OCI-LY3 (cell line): Measurements from ENCODE around the gene GUCA2B.
A peak's percentile ranks its signal among the peaks of the same experiment; 100 is the strongest.

ENCODE experiments used
- H2AFZ ChIP-seq: fragments of 200-600, 300-600 bp; shearing (Covaris generic); 2 replicates; pipeline ENCODE4 v1.6.0; 2014; ENCODE audit warnings: antibody characterized with exemption, low read depth, low read length
- H3K27ac ChIP-seq: fragments of 200-600, 300-600 bp; sonication (generic); 2 replicates; pipeline ENCODE4 v1.5.1; 2014; ENCODE audit warnings: mild to moderate bottlenecking, low read length, moderate library complexity, mixed read lengths
- H3K27me3 ChIP-seq: fragments of 200-600, 300-600 bp; sonication (generic); 2 replicates; pipeline ENCODE4 v1.6.1; 2014; ENCODE audit warnings: low read depth, low read length, mixed read lengths
- H3K36me3 ChIP-seq: fragments of 200-600, 300-600 bp; sonication (generic); replicated peaks from 2 replicates; pipeline ENCODE3; 2014; ENCODE audit warnings: low read depth, low read length, mixed read lengths
- H3K4me1 ChIP-seq: fragments of 300-600, 200-600 bp; sonication (generic); 2 replicates; pipeline ENCODE4 v1.6.1; 2014; ENCODE audit warnings: low read length, mixed read lengths
- H3K4me2 ChIP-seq: fragments of 200-600, 300-600 bp; sonication (generic); 2 replicates; pipeline ENCODE4 v1.6.1; 2014; ENCODE audit warnings: low read length, mixed read lengths
- H3K4me3 ChIP-seq: fragments of 300-600, 200-600 bp; sonication (generic); 2 replicates; pipeline ENCODE4 v1.5.1; 2014; ENCODE audit warnings: antibody characterized with exemption, mild to moderate bottlenecking, low read length, moderate library complexity
- H3K79me2 ChIP-seq: fragments of 300-600, 200-600 bp; shearing (Covaris generic); 2 replicates; pipeline ENCODE4 v1.6.1; 2014; ENCODE audit warnings: mild to moderate bottlenecking, low read length, mixed read lengths
- H3K9ac ChIP-seq: fragments of 300-600, 200-600 bp; shearing (Covaris generic); 2 replicates; pipeline ENCODE4 v1.6.0; 2014; ENCODE audit warnings: mild to moderate bottlenecking, low read length, moderate library complexity
- H3K9me3 ChIP-seq: fragments of 200-600, 300-600 bp; shearing (Covaris generic); 2 replicates; pipeline ENCODE4 v1.6.1; 2014; ENCODE audit warnings: low read length, mixed read lengths; ENCODE audit not compliant: insufficient read depth
- H4K20me1 ChIP-seq: fragments of 200-600, 300-600 bp; sonication (generic); 2 replicates; pipeline ENCODE4 v1.6.1; 2016; ENCODE audit warnings: low read length, mixed read lengths; ENCODE audit not compliant: insufficient read depth
- EZH2phosphoT487 ChIP-seq: fragments of 200-600 bp; shearing (Covaris generic); IDR thresholded peaks from 2 replicates; pipeline ENCODE4 v1.6.1; 2018; ENCODE audit warnings: antibody characterized with exemption, mixed run types, low read depth
- TF ChIP-seq, protein P1 (sequence below): fragments of 200-600, 300-600 bp; sonication (generic); IDR thresholded peaks from 2 replicates; pipeline ENCODE4 v1.5.1; 2014; ENCODE audit warnings: antibody characterized with exemption, low read length, low read depth

GUCA2B gene

DNA sequence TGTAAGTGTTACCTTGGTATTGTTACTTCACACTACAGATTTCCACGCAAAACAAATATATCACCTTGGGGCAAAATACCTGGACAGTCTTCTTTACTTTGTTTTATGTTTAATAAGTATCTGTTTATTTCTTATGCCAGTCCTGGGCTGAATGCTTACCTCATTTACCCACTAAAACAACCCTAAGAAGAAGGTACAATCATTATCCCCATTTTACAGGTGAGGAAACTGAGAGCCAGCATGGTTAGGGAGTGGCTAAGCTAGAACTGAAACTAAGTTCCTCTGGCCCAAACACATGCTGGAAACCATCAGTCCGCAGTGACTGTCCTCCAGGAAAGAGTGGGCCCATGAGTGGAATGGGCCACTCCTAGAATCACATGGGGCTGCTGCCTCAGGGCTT, 13.0 kb upstream of the GUCA2B start:
- Histone ChIP-seq H3K9me3 (no peaks in the 10 kb centered on the region), H3K4me1 (peaks cover 33% of the 10 kb centered on the region), H3K36me3 (no peaks in the 10 kb centered on the region), H3K4me3 (no peak overlapping the region), H3K79me2 (no peaks in the 10 kb centered on the region), H3K27me3 (no peaks in the 10 kb centered on the region), H2AFZ (no peak overlapping the region), H4K20me1 (no peaks in the 10 kb centered on the region), H3K9ac (no peak overlapping the region), H3K27ac (no peak overlapping the region), H3K4me2 (no peak overlapping the region)
- TF ChIP-seq EZH2phosphoT487, result no peak
- TF ChIP-seq, protein P1, sequence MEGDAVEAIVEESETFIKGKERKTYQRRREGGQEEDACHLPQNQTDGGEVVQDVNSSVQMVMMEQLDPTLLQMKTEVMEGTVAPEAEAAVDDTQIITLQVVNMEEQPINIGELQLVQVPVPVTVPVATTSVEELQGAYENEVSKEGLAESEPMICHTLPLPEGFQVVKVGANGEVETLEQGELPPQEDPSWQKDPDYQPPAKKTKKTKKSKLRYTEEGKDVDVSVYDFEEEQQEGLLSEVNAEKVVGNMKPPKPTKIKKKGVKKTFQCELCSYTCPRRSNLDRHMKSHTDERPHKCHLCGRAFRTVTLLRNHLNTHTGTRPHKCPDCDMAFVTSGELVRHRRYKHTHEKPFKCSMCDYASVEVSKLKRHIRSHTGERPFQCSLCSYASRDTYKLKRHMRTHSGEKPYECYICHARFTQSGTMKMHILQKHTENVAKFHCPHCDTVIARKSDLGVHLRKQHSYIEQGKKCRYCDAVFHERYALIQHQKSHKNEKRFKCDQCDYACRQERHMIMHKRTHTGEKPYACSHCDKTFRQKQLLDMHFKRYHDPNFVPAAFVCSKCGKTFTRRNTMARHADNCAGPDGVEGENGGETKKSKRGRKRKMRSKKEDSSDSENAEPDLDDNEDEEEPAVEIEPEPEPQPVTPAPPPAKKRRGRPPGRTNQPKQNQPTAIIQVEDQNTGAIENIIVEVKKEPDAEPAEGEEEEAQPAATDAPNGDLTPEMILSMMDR, result no peak

DNA sequence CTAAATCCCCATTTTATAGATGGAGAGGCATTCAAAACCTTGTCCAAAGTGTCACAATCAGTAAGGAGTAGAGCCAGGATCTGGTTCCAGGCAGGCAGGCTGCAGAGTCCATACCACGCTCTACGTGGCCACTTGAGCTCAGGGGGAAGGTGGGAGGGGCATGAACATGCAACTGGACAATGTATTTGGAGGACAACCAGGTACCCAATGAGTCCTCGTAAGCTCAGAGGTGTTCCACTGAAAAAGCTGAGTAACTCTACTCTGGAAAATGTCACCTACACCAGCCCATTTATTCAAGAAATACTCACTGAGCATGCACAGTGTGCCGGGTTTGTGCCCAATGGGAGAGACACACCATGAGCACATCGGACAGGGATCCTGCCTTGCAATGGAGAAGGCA, 11.2 kb upstream of the GUCA2B start:
- no peak overlapping the region for H3K4me2 ChIP-seq
- no peaks in the 10 kb centered on the region for H4K20me1 ChIP-seq
- TF ChIP-seq EZH2phosphoT487, result no peak
- TF ChIP-seq, protein P1, result no peak
- H3K79me2 ChIP-seq, result no peaks in the 10 kb centered on the region
- no peaks in the 10 kb centered on the region for H3K9me3 ChIP-seq
- no peak overlapping the region for H3K27ac ChIP-seq
- no peak overlapping the region for H2AFZ ChIP-seq
- H3K4me1 ChIP-seq, result peaks cover 34% of the 10 kb centered on the region
- H3K4me3 ChIP-seq, result no peak overlapping the region
- H3K9ac ChIP-seq, result no peak overlapping the region
- no peaks in the 10 kb centered on the region for H3K27me3 ChIP-seq
- H3K36me3 ChIP-seq, result no peaks in the 10 kb centered on the region

DNA sequence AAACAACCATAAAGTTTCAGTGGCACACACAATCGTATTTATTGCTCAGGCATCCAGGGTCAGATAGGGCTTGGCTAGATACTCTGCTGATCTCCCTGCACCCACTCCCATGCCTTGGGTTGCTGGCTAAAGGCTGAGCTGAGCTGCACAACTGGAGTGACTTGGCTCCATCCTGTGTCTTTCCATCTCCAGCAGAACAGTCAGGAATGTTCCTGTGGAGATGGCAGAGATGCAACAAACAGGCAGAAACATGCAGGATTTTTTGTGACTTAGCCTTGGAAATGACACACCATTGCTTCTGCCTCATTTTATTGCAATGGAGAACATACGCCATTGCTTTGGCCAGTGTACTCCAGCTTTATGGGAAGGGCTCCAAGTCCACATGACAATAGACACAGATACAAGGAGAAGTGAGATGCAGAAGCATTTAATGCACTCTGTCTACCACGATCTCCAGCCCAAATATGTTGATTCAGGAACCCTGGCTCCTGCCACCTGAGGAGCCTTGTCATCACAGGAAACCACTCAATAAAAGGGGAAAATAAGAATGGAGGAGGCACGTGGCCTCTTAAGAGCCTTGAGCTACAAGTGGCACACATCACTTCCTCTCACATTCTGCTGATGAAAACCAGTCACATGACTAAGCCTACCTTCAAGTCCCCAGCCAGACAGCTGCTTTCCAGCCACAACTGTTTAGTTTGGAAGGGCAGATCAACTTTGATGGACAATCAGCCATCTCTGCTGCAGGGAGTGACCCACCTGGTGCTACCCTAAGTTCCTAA, 10.1 kb upstream of the GUCA2B start:
- peaks cover 36% of the 10 kb centered on the region for H3K4me1 ChIP-seq
- no peaks in the 10 kb centered on the region for H4K20me1 ChIP-seq
- H3K4me2 ChIP-seq, result peak overlapping the region; percentile 42
- peak overlapping the region; percentile 57; the same call in 1 of the 2 replicates for H2AFZ ChIP-seq
- no peaks in the 10 kb centered on the region for H3K9me3 ChIP-seq
- H3K4me3 ChIP-seq, result no peak overlapping the region
- no peaks in the 10 kb centered on the region for H3K79me2 ChIP-seq
- no peaks in the 10 kb centered on the region for H3K36me3 ChIP-seq
- TF ChIP-seq, protein P1, result no peak
- no peak for TF ChIP-seq EZH2phosphoT487
- H3K9ac ChIP-seq, result no peak overlapping the region
- no peak overlapping the region for H3K27ac ChIP-seq
- H3K27me3 ChIP-seq, result no peaks in the 10 kb centered on the region

DNA sequence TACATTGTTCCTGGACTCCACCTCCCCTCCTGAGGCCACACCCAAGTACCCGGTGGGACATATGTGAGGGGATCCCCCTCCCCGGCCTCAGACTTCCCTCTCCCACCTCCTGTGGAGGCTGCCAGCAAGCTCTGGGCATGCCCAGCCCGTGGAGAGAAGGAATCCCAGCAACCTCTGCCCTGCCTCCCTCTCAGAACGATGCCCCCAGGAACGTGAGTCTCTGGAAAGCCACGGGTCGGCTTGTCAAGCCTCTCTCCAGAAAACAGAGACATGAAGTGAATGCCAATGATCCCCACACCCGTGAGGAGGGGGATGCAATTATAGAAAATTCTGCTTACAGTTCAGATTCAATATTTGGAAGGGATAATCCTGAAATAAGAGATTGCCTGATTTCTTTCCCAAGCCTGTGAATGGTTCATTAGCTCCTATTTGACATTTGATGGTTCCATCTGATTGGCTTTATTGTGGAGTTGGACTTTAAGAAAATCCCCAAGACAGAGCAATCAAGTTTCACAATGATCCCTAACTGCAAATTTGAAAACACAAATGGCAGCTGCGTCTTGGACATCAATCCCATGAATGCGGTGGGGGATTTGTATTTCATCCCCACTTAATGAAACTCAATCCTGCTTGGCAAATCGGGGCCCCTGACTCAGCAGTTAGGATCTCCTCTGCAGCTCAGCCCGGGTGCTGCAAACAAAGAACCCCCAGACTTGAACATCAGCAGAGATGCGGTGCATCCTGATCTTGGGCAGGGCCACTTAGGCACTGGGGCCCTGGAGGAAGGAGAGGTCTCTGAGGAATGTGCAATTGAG, 9.1 kb upstream of the GUCA2B start:
- Histone ChIP-seq H4K20me1 (no peaks in the 10 kb centered on the region), H3K9me3 (no peaks in the 10 kb centered on the region)
- TF ChIP-seq EZH2phosphoT487, result no peak
- TF ChIP-seq, protein P1, result no peak

More for the DNA sequence above, 9.1 kb upstream of the GUCA2B start:
- no peak overlapping the region for H3K27ac ChIP-seq
- H3K9ac ChIP-seq, result no peak overlapping the region
- H3K27me3 ChIP-seq, result no peaks in the 10 kb centered on the region
- H3K36me3 ChIP-seq, result no peaks in the 10 kb centered on the region
- H3K79me2 ChIP-seq, result no peaks in the 10 kb centered on the region
- peak overlapping the region; percentile 42 for H3K4me2 ChIP-seq
- peak overlapping the region; percentile 57; the same call in 1 of the 2 replicates for H2AFZ ChIP-seq
- no peak overlapping the region for H3K4me3 ChIP-seq
- H3K4me1 ChIP-seq, result peaks cover 36% of the 10 kb centered on the region
